Measurements from ENCODE around the gene KPNA3. TPM values are rescaled to one million over a fixed set of nuclear protein-coding genes. Genes with fewer than 3 reads are reported as not detected.

KPNA3 gene
- total RNA-seq, 1 experiment from 2014 or later, result 49.7 TPM

DNA sequence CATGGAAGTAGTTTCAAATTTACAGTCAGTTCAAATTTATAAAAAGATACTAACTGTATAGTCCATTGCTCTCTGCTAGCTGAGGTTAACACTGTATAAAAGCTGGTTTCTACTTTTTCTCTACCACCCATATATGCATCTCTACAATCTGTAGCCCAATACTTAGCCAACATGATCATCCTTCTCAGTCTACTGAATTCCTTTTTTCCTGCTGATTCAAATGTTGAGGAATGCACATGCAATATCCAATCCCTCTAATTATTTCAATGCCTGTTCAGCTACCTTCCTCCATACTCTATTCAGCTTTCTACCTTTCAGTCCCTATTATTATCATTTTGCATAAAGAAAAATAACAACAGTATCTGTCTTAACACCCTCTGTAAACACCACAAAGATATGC, 15.6 kb downstream of the KPNA3 start:
- peak overlapping the region in 1 of 3 experiments; percentile 51; a peak in 1 of 7 replicates for H3K27ac Mint-ChIP-seq

More for the DNA sequence above, 15.6 kb downstream of the KPNA3 start:
- Histone ChIP-seq H3K4me1 (ENCODE audit: insufficient read depth, low read length) (no peaks in the 10 kb centered on the region; the same call in 1 of the 2 replicates), H3K9ac (ENCODE audit: extremely low read depth, insufficient read length, low read length) (no peak overlapping the region), H4K20me1 (ENCODE audit: control insufficient read depth, insufficient read depth, insufficient read length) (no peaks in the 10 kb centered on the region), H4K91ac (ENCODE audit: insufficient read length, low read depth, low read length) (no peak overlapping the region), H2AFZ (ENCODE audit: low read length) (no peak overlapping the region), H3K4ac (ENCODE audit: low read depth, low read length) (no peak overlapping the region), H3K79me1 (ENCODE audit: insufficient read depth, low read depth, low read length, poor library complexity, severe bottlenecking) (peaks cover 6% of the 10 kb centered on the region), H3K27me3 (ENCODE audit: insufficient read depth, low read length) (no peaks in the 10 kb centered on the region), H3K23me2 (ENCODE audit: insufficient read length, low read depth, low read length, poor library complexity, severe bottlenecking) (no peaks in the 10 kb centered on the region), H3K23ac (ENCODE audit: insufficient read length, low read depth, low read length) (no peak overlapping the region), H4K5ac (ENCODE audit: insufficient read length, low read depth, low read length) (no peak overlapping the region), H2BK15ac (ENCODE audit: low read depth, low read length) (no peak overlapping the region), H3K79me2 (ENCODE audit: insufficient read depth, low read length) (peaks cover 26% of the 10 kb centered on the region; the same call in 1 of the 2 replicates), H2BK120ac (ENCODE audit: low read depth, low read length, poor library complexity, severe bottlenecking) (no peak overlapping the region), H2BK12ac (ENCODE audit: insufficient read length, low read depth, low read length) (no peak overlapping the region), H3K27ac (ENCODE audit: insufficient read length, low read depth, low read length) (no peak overlapping the region), H3K9me3 (ENCODE audit: control insufficient read depth, low read depth, low read length) (no peaks in the 10 kb centered on the region), H3K18ac (ENCODE audit: insufficient read length, low read depth, low read length) (no peak overlapping the region), H2BK5ac (ENCODE audit: insufficient read length, low read length) (no peak overlapping the region), H4K8ac (replicated peaks; ENCODE audit: insufficient read length, low read depth, low read length) (no peak overlapping the region), H2AK5ac (ENCODE audit: insufficient read length, low read length) (no peak overlapping the region), H3K14ac (ENCODE audit: insufficient read depth, low read length) (no peak overlapping the region), H3K56ac (ENCODE audit: insufficient read length, low read depth, low read length) (no peak overlapping the region), H3T11ph (ENCODE audit: low read length) (no peak overlapping the region), H2BK20ac (ENCODE audit: low read depth, low read length, poor library complexity, severe bottlenecking) (no peak overlapping the region), H3K4me2 (ENCODE audit: insufficient read depth, insufficient read length, low read length) (no peak overlapping the region)
- Mint-ChIP-seq H3K36me3 (ENCODE audit: insufficient read depth in 1 of 3, low read depth in 3 of 3) (no peaks in the 10 kb centered on the region), H3K27me3 (ENCODE audit: low read depth) (no peaks in the 10 kb centered on the region), H3K4me1 (peaks cover 17 to 19% of the 10 kb centered on the region in 2 experiments), H3K9me3 (no peaks in the 10 kb centered on the region), H3K4me3 (no peak overlapping the region)
- TF ChIP-seq, protein P1, sequence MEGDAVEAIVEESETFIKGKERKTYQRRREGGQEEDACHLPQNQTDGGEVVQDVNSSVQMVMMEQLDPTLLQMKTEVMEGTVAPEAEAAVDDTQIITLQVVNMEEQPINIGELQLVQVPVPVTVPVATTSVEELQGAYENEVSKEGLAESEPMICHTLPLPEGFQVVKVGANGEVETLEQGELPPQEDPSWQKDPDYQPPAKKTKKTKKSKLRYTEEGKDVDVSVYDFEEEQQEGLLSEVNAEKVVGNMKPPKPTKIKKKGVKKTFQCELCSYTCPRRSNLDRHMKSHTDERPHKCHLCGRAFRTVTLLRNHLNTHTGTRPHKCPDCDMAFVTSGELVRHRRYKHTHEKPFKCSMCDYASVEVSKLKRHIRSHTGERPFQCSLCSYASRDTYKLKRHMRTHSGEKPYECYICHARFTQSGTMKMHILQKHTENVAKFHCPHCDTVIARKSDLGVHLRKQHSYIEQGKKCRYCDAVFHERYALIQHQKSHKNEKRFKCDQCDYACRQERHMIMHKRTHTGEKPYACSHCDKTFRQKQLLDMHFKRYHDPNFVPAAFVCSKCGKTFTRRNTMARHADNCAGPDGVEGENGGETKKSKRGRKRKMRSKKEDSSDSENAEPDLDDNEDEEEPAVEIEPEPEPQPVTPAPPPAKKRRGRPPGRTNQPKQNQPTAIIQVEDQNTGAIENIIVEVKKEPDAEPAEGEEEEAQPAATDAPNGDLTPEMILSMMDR (conservative IDR thresholded peaks at IDR 0.05), result no peak
- no peak for DNase-seq
